GM19467 (cell line): Measurements from ENCODE around the gene GLYR1.

Source experiments
- ATAC-seq: cut with Tn5 transposase; IDR thresholded peaks from one replicate; pipeline ENCODE4 v1.9.1; 2021; ENCODE audit warnings: mild to moderate bottlenecking, moderate library complexity; ENCODE audit not compliant: unreplicated experiment

Gene GLYR1

GRCh38 chr16:4813251-4814003 is 33.7 kb downstream of the GLYR1 start:
- no peak for ATAC-seq

GRCh38 chr16:4811773-4812172 is 35.3 kb downstream of the GLYR1 start:
- no peak for ATAC-seq

- no peak for ATAC-seq
Observed at GRCh38 chr16:4811242-4811641, 35.8 kb downstream of the GLYR1 start.

GRCh38 chr16:4806280-4806679 is 40.8 kb downstream of the GLYR1 start:
- ATAC-seq: no peak

- ATAC-seq: no peak
Observed at GRCh38 chr16:4805231-4805630, 41.9 kb downstream of the GLYR1 start.

- no peak for ATAC-seq
Observed at GRCh38 chr16:4803898-4804762, 43.0 kb downstream of the GLYR1 start.

DNA sequence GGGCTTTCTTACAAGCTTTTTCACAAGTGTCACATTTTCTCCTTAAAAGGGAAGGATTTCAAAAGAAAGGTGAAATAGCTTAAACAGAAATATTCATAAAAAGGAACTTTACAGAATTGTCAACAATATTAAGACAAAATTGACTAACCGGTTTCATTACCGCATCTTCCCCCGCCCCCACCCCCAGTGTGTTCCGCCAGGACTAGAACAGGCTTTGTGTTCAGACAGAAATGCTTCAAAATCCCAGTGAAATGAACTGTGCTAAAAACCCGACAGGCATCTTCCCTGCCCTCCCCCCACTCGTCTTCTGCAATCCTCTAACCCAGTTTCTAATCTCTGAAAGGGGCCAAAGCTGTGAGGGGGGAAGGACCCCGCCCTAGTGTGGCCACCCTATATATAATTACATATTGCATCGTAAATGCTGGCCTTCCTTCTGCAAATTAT is 43.7 kb downstream of the GLYR1 start:
- no peak for ATAC-seq

DNA sequence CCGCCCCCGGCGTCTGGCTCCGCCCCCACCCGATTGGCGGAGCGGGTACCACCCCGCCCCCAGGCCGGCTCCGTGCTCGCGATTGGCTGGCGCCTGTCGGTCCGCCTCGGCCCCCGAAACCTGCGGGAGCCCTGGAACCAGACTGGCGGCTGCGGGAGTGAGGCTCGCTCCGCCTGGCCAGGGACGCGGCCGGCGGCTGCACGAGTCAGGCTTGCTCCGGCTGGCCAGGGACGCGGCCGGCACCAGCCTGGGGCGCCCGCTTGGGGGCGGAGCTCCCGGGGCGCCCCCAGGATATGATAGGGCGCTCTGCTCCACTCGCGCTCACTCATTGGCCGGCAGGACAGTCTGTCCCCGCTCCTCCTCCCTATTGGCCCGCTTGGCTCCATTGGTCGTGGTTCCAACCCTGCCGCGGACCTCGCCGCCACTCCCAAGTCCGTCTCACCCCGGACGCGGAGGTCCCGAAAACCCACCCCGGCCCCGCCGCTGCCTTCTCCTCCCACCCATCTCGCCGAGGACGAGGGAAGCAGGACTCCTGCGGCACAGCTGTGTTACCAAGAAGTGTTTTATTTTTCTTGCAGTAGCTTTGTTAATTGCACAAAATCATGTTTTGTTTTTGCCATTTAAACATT is 44.3 kb downstream of the GLYR1 start:
- ATAC-seq: peak; percentile 86

- peak; percentile 48 for ATAC-seq
Observed at GRCh38 chr16:4801962-4802658, 45.0 kb downstream of the GLYR1 start, which contains the start of gene ROGDI. Gene ROGDI, minus strand, starts transcription at chr16:4802633. Its CDS starts 62 bp downstream, at chr16:4802571.

- ATAC-seq: no peak
Observed at GRCh38 chr16:4801051-4801961, 45.8 kb downstream of the GLYR1 start.

GRCh38 chr16:4800290-4801041 is 46.6 kb downstream of the GLYR1 start:
- no peak for ATAC-seq

DNA sequence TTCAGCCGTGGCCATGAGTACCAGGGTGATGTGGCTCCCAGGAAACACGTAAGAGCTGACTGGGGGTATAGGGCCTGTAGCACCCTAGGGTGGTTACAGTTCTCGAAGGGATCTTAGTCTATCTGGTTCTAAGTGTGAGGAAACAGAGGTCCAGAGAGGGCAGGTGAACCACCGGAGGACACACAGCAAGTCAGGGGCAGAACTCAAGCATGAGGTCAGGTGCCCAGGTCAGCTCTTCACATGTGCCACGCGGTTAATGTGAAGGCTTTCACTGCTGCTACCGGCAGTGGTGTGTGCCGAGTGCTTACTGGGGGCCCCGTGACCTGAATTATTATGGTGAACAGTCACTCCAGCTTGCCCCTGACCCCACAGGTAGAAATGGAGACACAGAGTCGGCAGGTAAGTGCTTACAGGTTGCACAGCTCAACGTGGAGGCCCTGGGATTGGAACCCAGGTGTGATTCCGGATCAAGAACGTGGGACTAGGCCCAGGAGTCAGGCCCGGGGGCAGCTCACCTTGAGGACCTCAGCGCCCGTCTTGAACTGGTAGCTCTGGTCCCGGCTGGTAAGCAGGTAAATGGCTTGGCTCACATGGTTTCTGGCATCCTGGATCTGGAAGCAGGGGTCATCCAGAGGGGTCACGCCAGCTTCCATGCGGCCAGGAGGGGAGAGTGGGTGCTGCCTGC is 47.8 kb downstream of the GLYR1 start:
- no peak for ATAC-seq

GRCh38 chr16:4798456-4798855 is 48.6 kb downstream of the GLYR1 start:
- ATAC-seq: no peak

- ATAC-seq: no peak
Observed at GRCh38 chr16:4797805-4798252, 49.3 kb downstream of the GLYR1 start.

DNA sequence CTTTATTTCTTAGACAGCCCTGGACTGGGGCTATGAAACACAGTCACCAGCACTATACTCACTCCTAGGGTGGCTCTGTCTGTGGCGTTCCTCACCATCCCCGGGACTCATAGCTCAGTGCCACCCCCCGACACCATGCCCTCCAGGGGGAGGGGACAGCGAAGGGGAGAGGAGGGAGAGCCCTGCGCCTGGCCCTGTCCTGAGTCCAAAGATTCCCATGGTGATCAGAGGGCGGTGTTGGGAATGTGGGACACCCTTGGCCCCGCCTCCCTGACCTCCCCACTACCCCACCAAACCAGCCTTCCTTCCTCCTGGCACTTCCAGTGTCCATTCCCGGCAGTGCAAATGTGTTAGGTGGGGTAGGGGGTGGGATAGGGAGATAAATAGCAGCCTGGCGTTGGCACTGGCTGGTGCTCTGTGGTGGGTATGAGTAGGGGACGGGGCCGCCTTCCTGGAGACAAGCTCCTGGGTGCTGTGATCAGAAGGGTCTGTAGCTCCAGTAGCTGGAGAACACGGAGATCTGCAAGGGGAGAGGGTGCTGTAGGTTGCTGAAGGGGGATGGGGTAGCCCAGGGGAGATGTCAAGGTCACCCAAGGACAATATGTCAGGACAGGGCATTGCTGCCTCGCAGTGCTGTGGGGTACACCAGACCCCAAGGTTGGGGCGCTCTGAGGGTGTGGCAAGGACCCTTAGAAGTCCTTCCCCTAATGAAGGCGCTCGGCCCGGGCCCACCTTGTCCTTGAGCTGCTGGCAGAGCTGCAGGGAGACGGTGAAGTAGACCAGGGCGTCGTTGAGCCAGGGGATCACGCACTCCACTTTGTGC is 49.9 kb downstream of the GLYR1 start:
- ATAC-seq: no peak

DNA sequence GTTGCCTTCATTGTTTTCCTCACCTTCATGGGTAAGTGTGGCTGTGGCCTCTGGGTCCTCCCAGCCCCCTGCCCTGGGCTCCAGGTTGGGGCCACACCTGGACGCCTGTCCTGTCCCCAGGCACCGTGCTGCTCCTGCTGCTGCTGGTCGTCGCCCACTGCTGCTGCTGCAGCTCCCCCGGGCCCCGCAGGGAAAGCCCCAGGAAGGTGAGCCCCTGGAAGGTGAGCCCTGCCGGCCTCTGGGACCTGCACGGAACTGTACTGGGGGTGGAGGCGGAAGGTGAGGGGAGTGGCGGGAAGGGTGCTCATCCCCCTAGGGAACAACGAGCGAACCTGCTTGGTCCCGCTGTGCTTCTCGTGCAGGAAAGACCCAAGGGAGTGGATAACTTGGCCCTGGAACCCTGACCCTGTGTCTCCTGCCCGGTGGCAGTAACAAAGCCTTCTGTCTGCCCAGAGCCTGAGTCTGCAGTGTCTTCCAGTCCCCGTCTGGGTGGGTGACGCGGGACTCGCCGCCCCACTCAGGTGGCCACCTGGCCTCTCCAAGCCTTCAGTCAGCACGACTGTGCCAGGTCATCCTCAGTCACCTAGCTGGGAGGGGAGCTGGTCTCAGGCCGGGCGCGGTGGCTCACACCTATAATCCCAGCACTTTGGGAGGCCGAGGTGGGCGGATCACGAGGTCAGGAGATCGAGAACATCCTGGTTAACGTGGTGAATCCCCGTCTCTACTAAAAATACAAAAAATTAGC is 51.1 kb downstream of the GLYR1 start:
- ATAC-seq: no peak
